GM12892 (cell line): ENCODE measurements around the gene ST3GAL3.

Source experiments
- POLR2A ChIP-seq: IDR thresholded peaks from 2 replicates; pipeline ENCODE4 v1.6.1; 2011; ENCODE audit warnings: low read depth, low read length, control low read depth
- POLR2AphosphoS5 ChIP-seq: IDR thresholded peaks from 2 replicates; pipeline ENCODE4 v1.6.1; 2011; ENCODE audit warnings: low read depth, low read length, control low read depth
- TAF1 ChIP-seq: IDR thresholded peaks from 2 replicates; pipeline ENCODE4 v1.6.1; 2011; ENCODE audit warnings: low read depth, mild to moderate bottlenecking, control low read depth, low read length, borderline replicate concordance

GRCh38 chr1:43800771-43801170 lies 93.4 kb downstream of the ST3GAL3 start:
- TF ChIP-seq TAF1 (no peak), POLR2A (no peak), POLR2AphosphoS5 (no peak)
